Mucosa of rectum (tissue), 2 donors: Measurements from ENCODE around the gene RASSF5.
"Not testable (repeated sequence)": the region's sequence is repeated elsewhere in the genome, so short reads cannot be mapped to it uniquely, and the experiment has no call there.

Source experiments
- H3K27ac ChIP-seq, 2 donors: one replicate each; pipeline ENCODE4 v1.7.0; 2013; ENCODE audit warnings: inconsistent platforms in 2 of 2, low read depth in 2 of 2, low read length in 2 of 2
- H3K27me3 ChIP-seq, 2 donors: one replicate each; pipeline ENCODE4 v1.7.0; 2013; ENCODE audit warnings: low read length in 2 of 2; ENCODE audit not compliant: control insufficient read depth in 2 of 2, insufficient read depth in 2 of 2
- H3K36me3 ChIP-seq, 2 donors: one replicate each; pipeline ENCODE4 v1.7.0; 2013; ENCODE audit warnings: low read length in 2 of 2; ENCODE audit not compliant: control insufficient read depth in 2 of 2, insufficient read depth in 2 of 2
- H3K4me1 ChIP-seq, 2 donors: one replicate each; pipeline ENCODE4 v1.7.0; 2013; ENCODE audit warnings: low read length in 2 of 2, mild to moderate bottlenecking in 1 of 2; ENCODE audit not compliant: control insufficient read depth in 2 of 2, insufficient read depth in 2 of 2
- H3K4me3 ChIP-seq, 2 donors: one replicate each; pipeline ENCODE4 v1.7.0; 2013; ENCODE audit warnings: low read length in 2 of 2
- H3K9ac ChIP-seq, 2 donors: one replicate each; pipeline ENCODE4 v1.7.0; 2013; ENCODE audit warnings: low read length in 2 of 2, low read depth in 1 of 2, mild to moderate bottlenecking in 1 of 2
- H3K9me3 ChIP-seq, 2 donors: one replicate each; pipeline ENCODE4 v1.7.0; 2013; ENCODE audit warnings: low read length in 2 of 2; ENCODE audit not compliant: control insufficient read depth in 2 of 2
- donor health status: healthy.
- donor health status: Normal muscosa, but diverticular disease.

The RASSF5 gene

DNA sequence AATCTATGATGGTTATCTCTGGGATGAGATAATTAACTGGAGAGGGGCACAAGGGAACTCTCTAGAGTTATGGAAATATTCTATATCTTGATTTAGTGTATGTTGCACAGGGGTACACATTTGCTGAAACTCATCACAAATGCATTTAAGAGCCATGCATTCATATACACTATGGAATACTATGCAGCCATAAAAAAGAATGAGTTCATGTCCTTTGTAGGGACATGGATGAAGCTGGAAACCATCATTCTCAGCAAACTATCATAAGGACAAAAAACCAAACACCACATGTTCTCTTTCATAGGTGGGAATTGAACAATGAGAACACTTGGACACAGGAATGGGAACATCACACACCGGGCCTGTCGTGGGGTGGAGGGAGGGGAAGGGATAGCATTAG lies 119.1 kb downstream of the RASSF5 start:
- H3K36me3 ChIP-seq, H3K27me3 ChIP-seq, H3K4me1 ChIP-seq, H3K27ac ChIP-seq, H3K9me3 ChIP-seq, H3K9ac ChIP-seq, H3K4me3 ChIP-seq: not testable (repeated sequence)

DNA sequence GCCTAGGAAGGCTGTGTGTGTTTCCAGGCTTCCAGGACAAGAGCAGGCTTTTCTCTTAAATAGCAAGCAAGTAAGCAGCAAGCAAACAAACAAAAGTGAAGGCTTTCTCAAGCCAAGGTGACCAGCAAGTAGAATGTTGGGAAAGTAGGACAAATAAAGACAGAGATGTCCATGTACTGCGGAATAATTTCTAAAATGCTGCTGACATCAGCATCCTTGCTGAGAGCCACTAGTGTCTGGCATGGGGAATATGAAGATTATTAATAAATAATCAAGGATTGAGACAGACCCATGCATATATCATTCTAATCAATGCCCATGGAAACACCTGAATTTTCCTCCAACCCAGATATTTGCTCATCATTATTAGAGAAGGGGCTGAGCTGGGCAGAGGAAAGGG lies 121.6 kb downstream of the RASSF5 start:
- Histone ChIP-seq H3K4me1 (no peaks in the 10 kb centered on the region), H3K27ac (no peak overlapping the region), H3K9ac (no peak overlapping the region), H3K27me3 (no peaks in the 10 kb centered on the region), H3K9me3 (no peaks in the 10 kb centered on the region), H3K36me3 (no peaks in the 10 kb centered on the region), H3K4me3 (no peak overlapping the region)

DNA sequence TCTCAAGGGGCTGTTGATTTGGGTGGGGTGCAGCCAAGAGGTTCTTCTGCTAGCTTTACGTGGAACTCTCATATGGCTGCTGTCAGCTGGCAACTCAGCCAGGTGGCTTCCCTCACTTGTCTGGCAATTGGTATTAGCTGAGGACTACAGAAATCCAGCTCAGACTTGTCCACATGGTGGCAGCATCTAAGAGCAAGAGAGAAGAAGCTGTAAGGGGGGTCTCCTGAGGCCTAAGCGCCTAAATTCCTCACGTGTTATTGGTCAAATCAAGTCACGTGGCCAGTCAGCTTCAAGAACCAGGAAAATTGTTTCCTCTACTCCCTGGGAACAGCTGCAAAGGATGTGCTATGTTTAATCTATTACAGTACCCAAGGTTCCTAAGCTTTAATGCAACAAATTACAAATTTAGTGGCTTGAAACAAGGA lies 123.8 kb downstream of the RASSF5 start:
- Histone ChIP-seq H3K27ac (no peak overlapping the region), H3K4me1 (peaks cover 10% of the 10 kb centered on the region in 2 donors), H3K27me3 (peaks cover 0 to 2% of the 10 kb centered on the region in 2 donors), H3K9me3 (no peaks in the 10 kb centered on the region), H3K4me3 (no peak overlapping the region), H3K36me3 (no peaks in the 10 kb centered on the region), H3K9ac (no peak overlapping the region)

DNA sequence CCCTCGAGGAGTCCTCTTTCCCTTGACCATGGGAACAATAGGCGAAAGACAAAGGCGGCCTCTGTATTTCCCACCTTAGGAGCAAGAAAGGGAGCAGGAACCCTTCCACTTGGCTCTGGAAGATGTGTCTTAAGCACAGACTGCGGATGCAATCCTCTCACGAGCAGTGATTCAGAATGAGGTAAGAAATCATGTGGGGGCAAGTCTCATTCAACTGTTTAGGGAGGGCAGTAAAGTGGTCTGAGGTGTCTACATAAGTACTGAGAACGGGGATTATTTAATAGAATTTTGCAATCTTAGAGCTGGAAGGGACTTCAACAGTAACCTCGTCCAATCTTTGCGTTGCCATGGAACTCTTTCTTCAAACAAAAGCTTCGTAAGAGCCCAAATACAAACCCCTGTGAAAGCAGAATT lies 126.4 kb downstream of the RASSF5 start:
- no peaks in the 10 kb centered on the region for H3K9me3 ChIP-seq
- no peaks in the 10 kb centered on the region for H3K36me3 ChIP-seq
- H3K9ac ChIP-seq, result no peak overlapping the region
- H3K27me3 ChIP-seq, result peaks cover 0 to 3% of the 10 kb centered on the region in 2 donors
- H3K4me3 ChIP-seq, result no peak overlapping the region
- H3K4me1 ChIP-seq, result peaks cover 10 to 11% of the 10 kb centered on the region in 2 donors
- no peak overlapping the region for H3K27ac ChIP-seq

DNA sequence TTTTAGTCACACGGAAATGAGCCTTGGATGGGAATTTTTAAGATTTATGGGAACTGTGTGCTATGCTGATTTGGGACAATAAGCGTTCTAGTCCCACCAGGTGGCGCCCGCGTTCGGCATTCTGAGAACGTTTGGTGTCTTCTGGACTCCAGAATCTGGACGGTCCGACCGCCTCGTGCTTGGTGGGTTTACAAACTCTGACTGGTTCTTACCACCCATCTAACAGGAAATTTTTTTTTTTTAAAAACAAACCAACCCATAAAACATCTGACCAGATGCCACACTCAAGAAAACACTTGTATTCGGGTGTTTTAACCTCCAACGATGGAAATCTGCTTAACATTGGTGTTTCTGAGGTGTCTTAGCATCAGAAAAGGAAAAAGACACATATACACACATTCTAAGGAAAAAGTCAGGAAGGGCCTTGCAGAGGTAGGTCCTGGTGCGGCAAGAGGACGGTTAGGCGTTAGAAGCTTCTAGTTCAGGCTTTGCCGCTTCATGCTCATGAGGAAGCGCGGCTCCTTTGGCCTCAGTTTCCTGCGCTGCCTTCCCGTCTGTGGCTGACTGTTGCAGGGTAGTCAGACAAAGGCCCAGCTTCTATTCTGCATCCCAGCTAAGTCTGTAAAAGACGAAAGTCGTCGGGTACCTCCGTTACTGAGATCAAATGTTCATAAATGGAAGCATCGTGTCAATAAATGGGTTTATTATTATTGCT lies 127.2 kb downstream of the RASSF5 start:
- peak overlapping the region; percentile 46 to 56 for H3K27ac ChIP-seq
- H3K9ac ChIP-seq, result peak overlapping the region; percentile 77
- peaks cover 10 to 11% of the 10 kb centered on the region in 2 donors for H3K4me1 ChIP-seq
- peaks cover 0 to 3% of the 10 kb centered on the region in 2 donors for H3K27me3 ChIP-seq
- no peaks in the 10 kb centered on the region for H3K36me3 ChIP-seq
- peak overlapping the region; percentile 74 to 92 for H3K4me3 ChIP-seq
- H3K9me3 ChIP-seq, result no peaks in the 10 kb centered on the region

DNA sequence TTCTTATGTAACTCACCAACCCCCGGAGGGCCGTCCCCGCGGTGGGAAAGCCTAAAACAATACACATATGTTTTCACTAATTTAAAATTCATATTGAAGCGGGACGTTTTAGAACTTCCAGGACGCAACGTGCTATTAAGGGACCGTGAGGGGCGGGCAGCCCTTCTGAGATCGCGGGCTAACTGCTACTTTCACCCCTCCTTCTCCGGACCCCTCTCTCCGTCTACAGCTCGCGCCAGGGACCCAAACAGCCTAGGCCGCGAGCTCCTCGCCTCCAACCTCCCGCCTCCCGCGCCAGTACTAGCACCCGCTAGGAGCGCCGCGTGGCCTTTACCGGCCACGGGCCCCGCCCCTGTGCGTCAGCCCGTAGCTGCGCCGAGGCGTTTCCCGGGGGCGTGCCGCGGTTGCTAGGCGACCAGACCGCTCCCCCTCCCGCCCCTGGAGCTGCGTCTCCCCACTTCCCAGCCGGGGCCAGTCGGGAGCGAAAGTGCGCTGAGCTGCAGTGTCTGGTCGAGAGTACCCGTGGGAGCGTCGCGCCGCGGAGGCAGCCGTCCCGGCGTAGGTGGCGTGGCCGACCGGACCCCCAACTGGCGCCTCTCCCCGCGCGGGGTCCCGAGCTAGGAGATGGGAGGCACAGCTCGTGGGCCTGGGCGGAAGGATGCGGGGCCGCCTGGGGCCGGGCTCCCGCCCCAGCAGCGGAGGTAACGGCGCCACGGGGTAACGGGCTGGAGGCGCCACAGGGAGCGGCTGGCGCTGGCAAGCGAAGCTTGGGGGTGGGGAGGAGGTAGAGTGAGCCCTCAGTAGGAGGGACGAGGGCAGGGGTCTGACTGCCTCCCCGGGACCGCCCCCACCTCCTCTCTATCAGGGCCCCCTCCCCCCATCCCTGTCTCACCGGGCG lies 128.0 kb downstream of the RASSF5 start, which contains the start of gene DYRK3:
TSS of gene DYRK3 (plus strand) at position 457 of the 898 bp plus-strand sequence. CDS start at position 625, 168 bp downstream.
- Histone ChIP-seq H3K4me3 (peak within 1 kb of the TSS; percentile 74 to 92), H3K9me3 (no peaks in the 10 kb centered on the region), H3K27me3 (peaks cover 0 to 3% of the 10 kb centered on the region in 2 donors), H3K4me1 (peaks cover 10 to 11% of the 10 kb centered on the region in 2 donors), H3K27ac (peak within 1 kb of the TSS; percentile 49 to 56), H3K9ac (peak within 1 kb of the TSS; percentile 77), H3K36me3 (no peaks in the 10 kb centered on the region)

DNA sequence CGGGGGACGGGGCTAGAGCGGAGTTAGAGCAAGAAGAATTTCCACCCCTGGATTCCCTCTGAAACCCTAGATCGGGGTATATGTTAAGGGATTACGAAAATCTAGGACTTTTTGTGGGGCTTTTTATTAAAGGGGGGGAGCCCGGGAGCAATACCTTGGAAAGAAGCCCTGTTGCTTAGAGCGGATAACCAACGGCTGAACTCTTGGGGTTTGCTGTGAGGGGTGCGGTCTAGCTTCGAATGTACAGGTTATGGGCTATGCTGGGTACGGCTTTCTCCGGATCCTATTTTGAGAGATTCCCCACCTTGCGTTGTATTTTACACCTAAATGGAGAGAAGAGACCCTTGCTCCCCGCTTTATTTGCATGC lies 128.6 kb downstream of the RASSF5 start:
- Histone ChIP-seq H3K27ac (peak overlapping the region in 1 of 2 donors; percentile 56), H3K9me3 (no peaks in the 10 kb centered on the region), H3K36me3 (no peaks in the 10 kb centered on the region), H3K4me1 (peaks cover 10 to 11% of the 10 kb centered on the region in 2 donors), H3K4me3 (peak overlapping the region; percentile 74 to 92), H3K27me3 (peaks cover 0 to 3% of the 10 kb centered on the region in 2 donors), H3K9ac (peak overlapping the region; percentile 24 to 77)

DNA sequence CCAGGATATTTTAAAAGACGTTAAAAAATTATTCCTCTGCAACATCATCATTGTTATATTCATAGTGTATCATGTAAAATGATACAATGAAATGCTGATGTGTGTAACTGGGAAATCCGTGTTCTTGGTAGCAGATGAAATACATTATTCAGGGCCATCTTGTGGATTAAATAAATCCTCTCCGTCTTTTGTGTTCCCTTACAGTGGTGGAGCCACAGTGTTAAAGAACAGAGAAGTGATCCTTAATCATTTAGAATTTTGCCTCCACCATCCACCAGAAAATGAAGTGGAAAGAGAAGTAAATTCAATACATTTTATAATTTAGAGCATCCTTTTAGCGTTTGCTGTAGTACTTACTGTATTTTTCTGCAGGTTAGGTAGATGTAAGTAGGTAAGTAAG lies 129.3 kb downstream of the RASSF5 start:
- Histone ChIP-seq H3K27ac (no peak overlapping the region), H3K36me3 (no peaks in the 10 kb centered on the region), H3K9ac (no peak overlapping the region), H3K4me3 (no peak overlapping the region), H3K9me3 (no peaks in the 10 kb centered on the region), H3K4me1 (peaks cover 10 to 11% of the 10 kb centered on the region in 2 donors), H3K27me3 (peaks cover 0 to 3% of the 10 kb centered on the region in 2 donors)

DNA sequence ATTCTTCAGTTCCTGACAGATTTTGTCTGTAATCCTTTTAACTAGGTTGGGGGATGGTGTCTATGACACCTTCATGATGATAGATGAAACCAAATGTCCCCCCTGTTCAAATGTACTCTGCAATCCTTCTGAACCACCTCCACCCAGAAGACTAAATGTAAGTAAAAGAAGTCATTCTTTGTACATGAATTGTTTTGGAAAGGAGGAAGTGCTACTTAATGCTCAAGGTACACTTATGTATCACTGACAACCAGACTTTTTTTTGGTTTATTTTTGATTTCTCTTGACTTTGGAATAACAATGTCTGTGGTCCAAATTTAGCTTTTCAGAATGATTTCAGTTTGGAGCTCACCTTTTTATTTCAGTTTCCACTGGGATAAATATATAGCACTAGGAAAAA lies 130.3 kb downstream of the RASSF5 start:
- Histone ChIP-seq H3K9ac (no peak overlapping the region), H3K27ac (no peak overlapping the region), H3K9me3 (no peaks in the 10 kb centered on the region), H3K27me3 (peaks cover 0 to 3% of the 10 kb centered on the region in 2 donors), H3K36me3 (no peaks in the 10 kb centered on the region), H3K4me1 (peaks cover 10 to 11% of the 10 kb centered on the region in 2 donors), H3K4me3 (no peak overlapping the region)
